Sciatic nerve (tissue), 2 donors: ENCODE measurements around the gene VPS33A. TPM values are rescaled to one million over a fixed set of nuclear protein-coding genes. Genes with fewer than 3 reads are reported as not detected.
A peak's percentile ranks its signal among the peaks of the same experiment; 100 is the strongest.
"Not testable (repeated sequence)": the region's sequence is repeated elsewhere in the genome, so short reads cannot be mapped to it uniquely, and the experiment has no call there.

ENCODE experiments used
- ATAC-seq: fragments of 200-7000 bp; cut with Tn5 transposase; one replicate; pipeline ENCODE4 v1.9.1; 2020; ENCODE audit warnings: mild to moderate bottlenecking, moderate library complexity
- DNase-seq: peaks from one replicate; pipeline ENCODE4 v3.0.0-alpha.2; 2020; ENCODE audit warnings: low spot score
- intact Hi-C: fragments of 100-400 bp; cut with DNase I; formaldehyde crosslinking; loops from one replicate; pipeline ENCODE4 v1.14.2; 2022
- total RNA-seq: library from RNA; stranded (reverse); fragmentation: NEBNext Ultra II Directional; extraction: Animal tissue kit (Norgen Biotek cat#: 25700); gene quantifications from one replicate; pipeline ENCODE4 v1.2.1, GENCODE V29; 2021
- donor health status: DM: no; HTN: no; CAD: no.
- donor health status: DM: no; HTN: no; CAD: no.

The VPS33A gene
- total RNA-seq, 1 donor from 2014 or later, result 16.5 TPM

DNA sequence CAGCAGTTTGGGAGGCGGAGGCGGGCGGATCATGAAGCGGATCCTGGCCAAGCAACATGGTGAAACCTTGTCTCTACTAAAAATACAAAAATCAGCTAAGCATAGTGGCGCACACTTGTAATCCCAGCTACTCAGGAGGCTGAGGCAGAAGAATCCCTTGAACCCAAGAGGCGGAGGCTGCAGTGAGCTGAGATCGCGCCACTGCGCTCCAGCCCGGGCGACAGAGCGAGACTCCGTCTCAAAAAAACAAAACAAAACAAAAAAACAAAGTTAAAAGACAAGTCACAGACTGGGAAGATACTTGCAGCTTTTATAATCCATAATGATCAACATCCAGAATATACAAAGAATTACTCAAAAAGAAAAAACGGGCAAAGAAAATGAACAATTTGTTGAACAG lies 5.6 kb downstream of the VPS33A start:
- ATAC-seq, intact Hi-C loops, DNase-seq: not testable (repeated sequence)

GRCh38 chr12:122258939-122259338 lies 7.4 kb downstream of the VPS33A start:
- intact Hi-C loops, DNase-seq, ATAC-seq: not testable (repeated sequence)

GRCh38 chr12:122258462-122258861 lies 7.8 kb downstream of the VPS33A start:
- ATAC-seq, DNase-seq, intact Hi-C loops: not testable (repeated sequence)

GRCh38 chr12:122250536-122250935 lies 15.8 kb downstream of the VPS33A start:
- DNase-seq, result no peak
- no peak for ATAC-seq
- intact Hi-C loops, result no loop called here

DNA sequence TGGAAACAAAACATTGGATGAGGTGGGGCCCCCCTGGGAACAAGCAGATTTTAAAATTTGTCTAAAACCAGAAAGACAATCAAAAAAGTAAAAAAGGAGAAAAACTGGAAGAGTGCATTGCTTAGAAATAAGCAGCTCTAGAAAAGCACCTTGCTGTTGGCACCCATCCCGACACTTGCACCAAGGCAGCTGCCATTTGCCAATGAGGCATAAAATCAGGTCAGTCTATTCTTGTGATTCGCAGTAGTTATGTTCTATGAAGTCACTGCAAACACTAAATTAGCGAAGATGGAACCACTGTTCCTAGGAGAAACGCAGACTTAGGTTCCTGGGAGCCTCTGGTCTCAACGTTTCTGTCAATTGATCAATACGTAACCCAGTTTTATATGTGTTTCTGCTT lies 16.2 kb downstream of the VPS33A start:
- intact Hi-C loops, result no loop called here
- DNase-seq (no peak), ATAC-seq (no peak)

- ATAC-seq (no peak), DNase-seq (no peak)
- intact Hi-C loops, result no loop called here
Observed at GRCh38 chr12:122245553-122245952, 20.7 kb downstream of the VPS33A start.

DNA sequence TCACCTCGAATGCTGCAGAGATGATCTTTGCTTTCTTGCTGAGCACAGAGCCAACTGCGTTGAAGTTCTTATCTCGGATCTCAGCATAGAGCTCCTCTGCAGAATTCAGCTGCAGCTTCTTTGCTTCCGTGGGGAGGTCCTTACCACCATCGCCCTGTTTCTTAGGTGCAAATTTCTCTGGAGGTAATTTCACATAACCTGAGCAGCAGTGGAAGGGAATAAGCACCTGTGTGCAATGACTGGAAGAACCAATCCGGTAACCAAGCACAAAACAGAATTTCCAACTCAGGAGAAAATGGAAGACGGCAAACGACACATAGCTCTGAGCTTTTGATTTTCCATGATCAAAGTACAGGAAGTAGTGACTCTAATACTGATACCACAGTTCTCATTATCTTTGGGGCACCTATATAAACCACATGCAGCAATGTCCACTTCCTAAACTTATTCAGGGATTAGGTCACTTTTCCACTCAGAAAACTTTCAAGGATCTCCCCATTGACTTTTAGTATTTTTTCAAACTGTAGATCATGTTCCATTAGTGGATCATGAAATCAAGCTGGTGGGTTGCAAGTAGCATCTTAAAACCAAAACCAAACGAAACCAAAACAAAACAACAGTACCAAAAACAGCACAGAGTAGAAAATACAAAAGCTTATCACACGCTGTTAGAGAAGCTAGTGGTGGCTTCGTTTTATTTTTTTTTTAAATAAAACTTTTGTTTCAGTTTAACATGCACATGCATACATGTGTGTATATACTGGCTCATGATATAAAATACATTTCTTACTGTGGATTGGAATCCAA lies 21.5 kb downstream of the VPS33A start:
- intact Hi-C loops, result no loop called here
- no peak for ATAC-seq
- no peak for DNase-seq

GRCh38 chr12:122243965-122244364 lies 22.3 kb downstream of the VPS33A start:
- no peak for DNase-seq
- intact Hi-C loops, result no loop called here
- no peak for ATAC-seq

GRCh38 chr12:122238861-122239260 lies 27.4 kb downstream of the VPS33A start:
- no peak for ATAC-seq
- intact Hi-C loops, result no loop called here
- no peak for DNase-seq

GRCh38 chr12:122235741-122236140 lies 30.6 kb downstream of the VPS33A start:
- intact Hi-C loops, result no loop called here
- DNase-seq (no peak), ATAC-seq (no peak)

DNA sequence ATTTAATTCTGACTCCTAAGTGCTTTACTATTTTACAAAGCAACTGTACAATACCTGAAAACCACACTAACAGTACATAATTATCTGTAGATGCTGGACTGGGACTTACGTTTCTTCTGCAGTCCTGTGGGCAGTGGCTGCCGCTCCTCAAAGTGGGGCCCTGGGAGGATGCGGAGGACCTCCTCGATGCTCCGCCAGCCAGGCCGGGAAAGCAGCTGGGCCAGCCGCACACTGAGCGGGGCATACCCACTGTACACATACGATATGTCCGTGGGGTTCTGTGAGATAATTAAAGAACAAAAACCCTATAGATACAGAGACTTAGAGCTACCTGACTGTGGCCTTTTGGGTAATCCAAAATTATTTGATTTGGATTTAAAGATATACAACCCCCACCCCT lies 33.6 kb downstream of the VPS33A start:
- DNase-seq (no peak), ATAC-seq (no peak)
- intact Hi-C loops, result no loop called here

DNA sequence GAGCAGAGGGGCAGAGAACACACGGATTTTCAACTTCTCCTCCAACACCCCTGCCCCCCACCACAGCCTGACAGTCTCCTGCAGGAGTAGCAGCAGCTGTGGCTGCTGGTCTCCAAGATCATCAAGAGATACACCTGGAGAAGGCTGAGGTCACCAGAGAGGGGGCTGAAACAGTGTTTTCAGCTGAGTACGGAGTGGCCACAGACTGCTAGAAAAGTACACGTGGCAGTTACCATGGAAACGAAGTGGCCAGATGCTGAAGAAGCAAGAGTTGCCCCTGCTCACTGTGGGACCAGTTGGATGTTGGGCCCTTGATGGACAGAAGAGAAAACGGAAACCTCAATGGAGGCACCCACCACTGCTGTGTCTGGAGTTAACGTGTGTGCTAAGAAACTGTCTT lies 35.5 kb downstream of the VPS33A start:
- ATAC-seq (no peak), DNase-seq (no peak)
- intact Hi-C loops, result no loop called here

- DNase-seq (no peak), ATAC-seq (no peak)
- intact Hi-C loops, result no loop called here
Observed at GRCh38 chr12:122228092-122228491, 38.2 kb downstream of the VPS33A start.

DNA sequence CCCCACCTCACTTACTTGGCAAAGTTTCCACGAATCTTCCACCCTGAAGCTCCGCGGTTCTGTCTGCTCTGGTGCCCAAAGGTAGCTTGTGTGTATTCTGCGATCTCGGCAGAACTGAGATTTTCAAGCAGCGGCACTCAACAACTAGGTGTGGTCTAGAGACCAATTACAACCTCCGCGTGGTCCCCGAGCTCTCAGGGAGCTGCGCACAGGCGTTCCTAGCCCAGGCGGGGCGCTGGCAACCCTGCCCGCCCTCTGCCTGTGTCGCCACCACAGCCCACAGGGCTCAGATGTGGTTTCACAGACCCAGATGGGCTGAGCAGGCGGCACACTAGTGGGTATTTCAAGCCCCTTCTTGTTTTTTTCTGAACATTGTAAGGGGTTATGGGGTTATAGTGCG lies 39.0 kb downstream of the VPS33A start:
- no peak for ATAC-seq
- DNase-seq, result no peak

GRCh38 chr12:122226366-122227125 lies 39.7 kb downstream of the VPS33A start:
- ATAC-seq (no peak), DNase-seq (no peak)
- intact Hi-C loops, result no loop called here

More for the DNA sequence above, 39.0 kb downstream of the VPS33A start:
- intact Hi-C loops, result no loop called here

DNA sequence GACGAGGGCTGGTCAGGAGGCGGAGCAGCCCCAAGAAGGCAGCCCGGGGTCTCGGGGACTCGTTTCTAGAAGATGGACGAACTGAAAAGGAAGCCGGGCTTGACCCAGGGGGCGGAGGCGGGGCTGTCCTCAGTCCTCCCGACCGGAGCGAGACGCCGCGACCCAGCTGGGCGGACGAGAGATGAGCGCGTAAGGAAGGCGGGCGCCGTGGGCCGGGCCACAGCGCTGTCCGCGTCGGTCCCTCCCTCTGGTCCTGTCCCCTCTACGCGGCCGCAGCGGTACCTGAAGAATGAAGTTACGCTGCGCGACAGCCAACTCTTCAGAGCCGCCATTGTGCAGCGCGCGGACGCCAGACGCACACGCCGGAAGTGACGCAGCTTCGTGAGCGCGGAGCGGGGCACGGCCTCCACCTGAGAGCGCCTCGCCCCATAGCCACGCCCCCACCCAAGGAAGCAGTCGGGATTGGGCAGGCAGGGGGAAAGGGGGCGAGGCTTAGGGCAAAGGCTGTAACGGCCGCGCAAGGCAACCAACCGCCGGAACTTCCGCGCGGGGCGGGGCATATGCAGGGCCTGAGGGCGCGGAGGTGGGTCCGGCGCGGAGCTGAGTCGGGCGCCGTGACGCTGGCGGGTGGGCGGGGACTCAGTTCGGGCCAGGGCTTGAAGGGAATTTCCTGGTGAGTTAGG lies 40.5 kb downstream of the VPS33A start, which contains the start of gene DIABLO:
Gene DIABLO, minus strand, starts transcription at position 370 of the 683 bp plus-strand sequence. Its CDS starts 38 bp downstream, at position 332.
- DNase-seq (peak; percentile 100), ATAC-seq (peak; percentile 99)
- intact Hi-C loops, result no loop called here

DNA sequence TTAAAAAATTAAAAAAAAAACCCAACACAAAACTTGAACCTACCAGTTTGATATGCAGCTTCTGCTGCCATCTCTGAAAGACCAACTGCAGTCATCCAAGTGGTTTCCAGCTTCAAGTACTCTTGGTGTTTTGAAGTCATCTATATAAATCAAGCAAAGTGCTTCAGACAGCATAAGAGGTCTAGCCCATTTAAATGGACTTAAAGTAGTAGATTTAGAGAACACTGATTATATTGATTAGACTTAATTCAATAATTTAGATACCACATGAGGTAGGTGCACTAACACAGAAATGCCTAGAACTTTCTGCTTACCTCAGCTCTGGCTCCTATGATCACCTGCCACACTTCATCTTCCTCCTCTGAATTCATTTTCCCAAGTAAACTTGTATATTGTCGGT lies 49.8 kb downstream of the VPS33A start:
- ATAC-seq (no peak), DNase-seq (no peak)
- intact Hi-C loops, result no loop called here

DNA sequence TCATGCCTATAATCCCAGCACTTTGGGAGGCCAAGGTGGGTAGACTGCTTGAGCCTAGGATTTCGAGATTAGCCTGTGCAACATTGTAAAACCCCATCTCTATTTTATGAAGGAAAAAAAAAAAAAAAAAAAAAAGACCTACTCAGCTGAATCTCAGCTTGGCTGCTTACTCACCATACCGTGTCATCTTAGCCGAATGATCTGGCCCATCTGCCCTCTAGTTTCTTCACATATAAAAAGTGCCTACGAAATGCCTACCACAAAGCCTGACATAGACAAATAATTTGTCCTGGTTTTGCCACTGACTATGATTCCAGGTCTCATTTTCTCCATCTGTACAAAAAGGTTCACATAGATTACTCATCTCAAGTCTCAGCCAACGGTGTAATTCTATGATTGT lies 50.5 kb downstream of the VPS33A start:
- DNase-seq (no peak), ATAC-seq (no peak)
- intact Hi-C loops, result no loop called here

- intact Hi-C loops, result no loop called here
- ATAC-seq, result no peak
- DNase-seq, result no peak
Observed at GRCh38 chr12:122208073-122208820, 58.0 kb downstream of the VPS33A start.
